Activated T-helper 9 cell treated with anti-CD3 and anti-CD28 coated beads, Interleukin-2, amount 50 U/mL, for 16 hours (primary cell): ENCODE data around the gene GMDS.
A peak's percentile ranks its signal among the peaks of the same experiment; 100 is the strongest.

Source experiments
- DNase-seq: peaks from one replicate; pipeline ENCODE4 v3.0.0-alpha.2; 2020; ENCODE audit warnings: low read depth

GMDS gene

DNA sequence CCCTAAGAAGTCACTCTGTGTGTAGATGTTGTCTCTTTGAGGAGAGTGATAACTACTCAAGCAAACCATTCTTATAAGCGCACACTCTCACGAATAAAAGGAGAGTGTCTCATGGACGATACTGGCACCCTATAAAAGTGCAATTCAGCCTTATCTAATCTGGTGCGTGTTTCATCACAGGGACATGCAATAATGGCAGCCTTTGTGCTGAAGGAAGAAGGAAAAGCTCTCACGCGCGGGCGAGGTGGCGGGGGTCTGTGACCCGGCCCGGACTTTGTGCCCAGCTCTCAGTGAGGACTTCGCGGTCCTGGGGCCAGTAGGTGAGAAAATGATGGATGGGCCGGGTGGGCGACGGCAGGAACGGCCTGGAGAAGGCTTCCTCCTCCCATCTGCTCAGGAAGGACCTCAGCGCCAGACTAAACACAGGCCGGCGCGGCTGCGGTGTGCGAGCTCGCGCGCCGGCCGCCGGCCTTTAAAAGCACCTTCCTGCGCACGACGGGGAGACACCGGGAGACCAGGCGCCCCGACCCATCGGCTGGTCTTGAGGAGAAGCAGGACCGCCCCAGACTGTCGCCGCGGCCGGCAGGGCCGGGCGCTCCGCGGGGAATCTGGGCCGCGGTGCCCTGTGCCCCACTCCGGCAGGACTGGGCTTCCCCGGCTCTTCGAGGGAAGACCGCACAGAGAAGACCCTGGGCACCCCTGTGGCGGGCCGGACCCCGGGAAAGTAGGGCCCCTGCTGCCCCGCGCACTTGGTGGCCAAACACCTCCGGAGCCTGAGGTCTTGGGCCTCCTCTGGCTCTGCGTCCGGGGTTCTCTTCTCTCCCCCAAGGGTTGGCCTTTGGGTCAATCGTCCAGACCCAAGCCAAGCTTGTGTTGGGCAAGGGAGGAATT is 644.0 kb downstream of the GMDS start:
- DNase-seq = no peak

DNA sequence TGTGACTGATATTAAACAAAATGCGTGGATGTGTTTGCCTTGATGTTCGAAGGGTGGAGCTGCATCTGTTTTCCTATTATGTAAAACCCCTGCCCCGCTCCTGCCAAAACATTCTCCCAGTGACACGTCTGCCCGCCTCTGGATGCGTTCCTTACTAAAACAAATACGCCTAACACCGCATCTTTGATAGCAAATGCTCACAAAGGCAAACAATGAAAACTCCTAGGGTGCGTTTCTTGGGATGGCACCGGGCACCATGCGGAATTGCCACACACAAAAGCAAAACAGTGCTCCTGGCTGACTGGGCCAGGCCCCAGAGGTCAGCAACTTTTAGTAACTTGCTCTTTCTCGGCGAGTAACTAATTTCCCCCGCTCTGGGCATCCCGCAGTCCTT is 644.6 kb downstream of the GMDS start:
- no peak for DNase-seq

DNA sequence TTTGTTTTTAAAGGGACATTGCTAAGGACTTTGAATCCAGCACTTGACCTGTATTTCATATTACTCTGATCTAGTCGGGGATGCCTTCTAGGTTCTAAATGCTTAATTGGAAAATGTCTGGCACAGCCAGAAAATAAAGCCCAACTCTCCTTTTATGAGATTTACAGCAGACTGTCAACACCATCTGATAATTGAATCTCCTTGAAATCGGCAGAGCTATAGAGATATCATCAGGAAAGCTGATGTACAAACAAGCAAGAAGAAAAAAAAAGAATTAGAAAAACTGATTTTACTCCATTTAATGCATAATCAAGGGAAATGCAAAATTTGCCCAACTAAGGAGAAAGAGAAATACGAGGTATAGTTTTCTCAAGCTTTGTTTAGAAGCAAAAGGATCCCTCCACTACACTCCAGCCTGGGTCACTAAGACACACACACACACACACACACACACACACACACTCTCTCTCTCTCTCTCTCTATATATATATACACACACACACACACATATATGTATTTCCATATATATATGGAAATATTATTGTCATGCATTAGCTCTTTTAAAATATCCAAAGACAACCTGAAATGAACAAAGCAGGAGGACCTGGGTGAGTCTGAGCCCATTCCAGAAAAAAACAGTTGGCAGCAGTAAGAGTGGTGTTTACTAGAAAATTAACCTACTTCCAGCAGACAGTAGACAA is 645.2 kb downstream of the GMDS start:
- no peak for DNase-seq

- DNase-seq = no peak
These were observed 645.9 kb downstream of the GMDS start for GRCh38 chr6:1599469-1599868.

GRCh38 chr6:1598886-1599285 is 646.5 kb downstream of the GMDS start:
- DNase-seq = no peak

DNA sequence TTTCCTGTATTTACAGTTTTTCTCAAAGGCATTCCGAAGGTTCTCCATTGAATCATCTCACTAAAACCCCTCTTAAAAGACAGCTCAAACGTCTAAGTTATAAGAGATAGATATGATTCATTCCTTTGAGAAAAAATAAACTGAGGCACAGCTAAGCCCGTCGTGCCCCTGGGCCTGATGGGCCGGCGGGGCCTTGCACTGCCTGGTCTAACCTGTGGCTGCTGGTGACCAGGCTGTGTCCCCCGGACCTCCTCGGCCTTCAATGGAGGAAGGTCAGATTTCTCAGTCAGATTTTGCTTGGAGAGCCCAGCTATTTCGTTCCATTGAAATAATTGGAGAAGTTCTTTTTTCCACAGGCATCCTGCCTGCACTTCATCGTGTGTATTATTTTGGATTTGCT is 647.0 kb downstream of the GMDS start:
- DNase-seq = no peak

DNA sequence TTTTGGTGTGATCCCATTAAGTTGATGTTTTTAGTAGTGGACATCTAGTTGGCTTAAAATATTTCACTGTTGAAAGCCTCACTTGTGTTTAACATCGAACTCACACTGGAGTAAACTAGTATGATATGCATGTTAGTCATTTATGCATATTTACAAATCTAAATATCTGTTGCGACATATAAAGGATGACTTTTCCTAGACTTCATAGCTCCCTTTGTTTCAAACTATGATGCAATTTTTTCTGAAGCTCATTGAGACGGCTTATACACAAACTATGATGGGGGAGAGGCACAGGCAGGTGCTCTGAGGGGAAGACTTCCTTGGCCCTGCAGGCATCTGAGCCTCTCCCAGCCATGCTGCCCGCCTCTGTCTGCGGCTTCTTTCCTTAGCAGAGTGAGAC is 647.5 kb downstream of the GMDS start:
- DNase-seq = no peak

DNA sequence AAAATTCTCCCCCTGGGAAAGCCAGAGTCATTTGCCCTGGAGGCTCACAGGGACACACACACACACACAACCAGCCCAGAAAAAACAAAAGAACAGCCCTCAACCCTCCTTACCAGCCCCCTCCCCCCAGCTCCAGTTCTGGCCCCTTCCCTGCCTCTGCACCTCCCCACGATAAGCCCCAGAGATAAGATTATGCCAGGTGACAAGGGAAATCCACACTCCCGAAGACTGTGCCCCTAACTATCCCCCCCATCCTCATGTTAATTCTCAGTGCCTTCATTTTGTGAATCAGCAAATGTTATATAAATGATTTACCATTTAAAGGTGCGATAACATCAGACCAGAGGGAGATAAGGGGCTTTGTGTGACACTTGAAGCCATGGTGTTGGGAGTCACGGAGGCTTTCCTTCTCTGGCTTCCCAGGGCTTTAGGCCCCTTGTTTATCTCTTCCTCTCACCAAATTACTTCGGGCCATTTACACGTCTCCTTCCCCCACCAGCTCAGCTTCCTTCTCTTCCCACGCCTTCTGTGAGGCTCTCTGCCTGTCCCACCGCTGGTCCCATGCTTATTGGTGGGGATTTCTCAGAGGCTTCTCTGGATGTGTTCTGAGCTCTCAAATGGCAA is 648.2 kb downstream of the GMDS start:
- DNase-seq = no peak

- peak; percentile 41 for DNase-seq
These were observed 649.1 kb downstream of the GMDS start for GRCh38 chr6:1596088-1596852.

- no peak for DNase-seq
These were observed 649.9 kb downstream of the GMDS start for GRCh38 chr6:1595271-1596087.

GRCh38 chr6:1594445-1595200 is 650.8 kb downstream of the GMDS start:
- no peak for DNase-seq

DNA sequence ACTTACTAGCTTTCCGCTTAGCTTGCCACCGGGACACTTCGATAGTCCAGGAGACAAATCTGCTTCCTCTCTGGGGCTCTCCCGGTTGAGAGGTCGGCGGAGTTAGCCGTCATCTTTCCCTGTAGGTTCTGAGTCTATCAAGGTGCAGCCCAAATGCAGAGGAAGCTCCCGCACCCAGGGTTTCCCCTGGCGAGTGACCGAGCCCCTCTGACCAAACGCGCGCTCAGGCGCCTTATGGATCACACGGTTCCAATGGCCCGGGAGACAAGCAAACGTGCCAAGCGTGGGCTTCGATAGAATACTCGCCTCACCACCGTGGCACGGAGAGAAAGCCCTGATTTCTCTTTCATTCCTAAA is 651.5 kb downstream of the GMDS start:
- DNase-seq = no peak

- no peak for DNase-seq
These were observed 652.0 kb downstream of the GMDS start for GRCh38 chr6:1593286-1593957.

DNA sequence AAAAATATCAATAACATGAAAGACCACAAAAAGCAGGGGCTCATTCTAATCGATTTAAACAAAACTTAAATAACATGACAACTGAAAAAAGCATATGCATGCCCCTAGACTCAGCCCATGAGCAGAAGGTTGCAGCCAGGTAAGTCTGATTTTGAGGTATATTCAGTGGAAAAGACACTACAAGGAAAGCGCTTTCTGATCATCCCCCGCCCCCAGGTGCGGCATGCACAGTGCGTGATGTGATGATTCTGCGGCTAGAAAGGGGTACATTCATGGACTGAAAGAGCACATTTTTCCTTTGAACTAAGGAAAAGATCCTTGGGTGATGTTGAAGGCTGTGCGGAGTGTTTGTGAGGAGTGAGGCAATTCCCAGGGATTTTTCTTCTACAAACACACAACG is 652.6 kb downstream of the GMDS start:
- no peak for DNase-seq

- DNase-seq = no peak
These were observed 653.5 kb downstream of the GMDS start for GRCh38 chr6:1591926-1592325.

DNA sequence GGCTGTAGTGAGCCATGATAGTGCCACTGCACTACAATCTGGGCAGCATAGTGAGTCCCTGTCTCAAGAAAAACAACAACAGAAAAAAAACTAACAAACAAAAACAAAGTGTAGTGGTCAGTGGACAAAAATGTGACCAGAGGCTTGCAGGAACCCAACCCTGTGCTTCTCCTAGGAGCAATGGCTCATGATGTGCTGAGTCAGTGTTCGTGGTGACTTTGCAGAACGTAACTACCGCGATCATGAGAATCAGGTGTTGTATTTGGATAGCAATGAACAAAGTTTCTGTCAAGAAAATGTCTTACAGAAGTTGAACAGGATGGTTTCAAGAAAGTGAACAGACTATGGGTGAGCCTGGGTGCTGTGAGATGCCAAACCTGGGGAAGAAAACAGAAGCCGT is 654.2 kb downstream of the GMDS start:
- no peak for DNase-seq

DNA sequence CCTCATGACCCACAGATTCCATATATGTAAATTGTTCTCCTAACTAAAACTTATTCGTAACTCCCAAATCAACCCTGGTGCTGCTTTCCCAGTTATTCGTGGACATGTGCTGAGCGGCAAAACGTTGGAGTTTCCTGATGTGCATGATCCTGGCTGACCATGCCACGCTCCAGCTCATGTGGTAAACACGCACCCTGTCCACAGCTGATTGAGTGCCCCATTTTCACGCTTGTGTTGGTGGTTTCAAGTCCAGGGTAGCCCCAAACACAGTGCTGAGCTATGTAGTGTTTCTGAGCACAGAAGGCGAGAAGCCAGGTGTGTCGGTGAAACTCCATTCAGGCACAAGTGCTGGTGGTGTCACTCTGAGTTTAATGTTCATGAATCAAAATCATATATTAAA is 654.8 kb downstream of the GMDS start:
- no peak for DNase-seq

- no peak for DNase-seq
These were observed 656.2 kb downstream of the GMDS start for GRCh38 chr6:1589208-1589607.

- no peak for DNase-seq
These were observed 657.4 kb downstream of the GMDS start for GRCh38 chr6:1587977-1588376.

GRCh38 chr6:1587546-1587945 is 657.9 kb downstream of the GMDS start:
- DNase-seq = no peak
